Embryonic facial prominence (tissue), 1 donor: ENCODE measurements around the gene GLYAT.
"Not testable (repeated sequence)": the region's sequence is repeated elsewhere in the genome, so short reads cannot be mapped to it uniquely, and the experiment has no call there.

Source experiments
- DNase-seq: peaks from one replicate; pipeline ENCODE4 v3.0.0-alpha.2; 2016; ENCODE audit errors: extremely low spot score

GLYAT gene

GRCh38 chr11:58677536-58677935 is 54.2 kb downstream of the GLYAT start:
- not testable (repeated sequence) for DNase-seq

- no peak for DNase-seq
Observed at GRCh38 chr11:58676563-58677135, 55.1 kb downstream of the GLYAT start.

- no peak for DNase-seq
Observed at GRCh38 chr11:58675334-58676155, 56.2 kb downstream of the GLYAT start.

GRCh38 chr11:58674609-58675008 is 57.1 kb downstream of the GLYAT start:
- no peak for DNase-seq

GRCh38 chr11:58671983-58672633 is 59.6 kb downstream of the GLYAT start:
- DNase-seq, result no peak

GRCh38 chr11:58659910-58660570 is 71.7 kb downstream of the GLYAT start:
- DNase-seq, result no peak

- DNase-seq, result no peak
Observed at GRCh38 chr11:58659404-58659803, 72.3 kb downstream of the GLYAT start.
